ENCODE measurements around the gene ZNF512.
"Not testable (repeated sequence)": the region's sequence is repeated elsewhere in the genome, so short reads cannot be mapped to it uniquely, and the experiment has no call there.

ZNF512 gene

DNA sequence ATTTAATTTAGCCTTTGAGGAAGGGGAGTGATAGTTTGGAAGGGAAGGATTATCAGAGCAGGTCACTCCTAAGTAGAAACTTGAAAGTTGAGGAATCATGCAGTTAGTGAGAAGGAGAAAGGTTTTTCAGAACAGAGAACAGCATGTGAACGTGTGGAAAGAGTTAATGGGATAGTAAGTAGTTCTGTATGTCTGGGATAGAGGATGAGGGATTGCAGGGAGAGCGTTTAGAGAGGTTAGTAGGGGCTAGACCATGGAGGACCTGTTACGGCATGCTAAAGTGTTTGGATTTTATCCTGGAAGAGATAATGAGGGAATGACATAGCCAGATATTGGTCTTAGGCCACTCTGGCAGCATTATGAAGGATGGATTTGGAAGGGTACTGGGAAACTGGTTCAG lies 1.8 kb downstream of the ZNF512 start:
- H3K36me3 ChIP-seq (ENCODE audit: control insufficient read depth, insufficient read depth, low read length, severe bottlenecking): no peaks in the 10 kb centered on the region
- peaks cover 18% of the 10 kb centered on the region for H3K4me1 ChIP-seq (ENCODE audit: control insufficient read depth, insufficient read depth, low read length)
- no peak for DNase-seq (ENCODE audit: low read depth)
- H3K4me3 ChIP-seq (ENCODE audit: low read length): peak overlapping the region; percentile 88
- no peak overlapping the region for H3K9ac ChIP-seq (ENCODE audit: low read length)
- no peaks in the 10 kb centered on the region for H3K27me3 ChIP-seq (replicated peaks; ENCODE audit: control insufficient read depth, insufficient read depth, low read length)
- H3K9me3 ChIP-seq (ENCODE audit: control insufficient read depth, low read length): peaks cover 18% of the 10 kb centered on the region

- Histone ChIP-seq H3K4me3 (ENCODE audit: low read length) (no peak overlapping the region), H3K4me1 (ENCODE audit: control insufficient read depth, insufficient read depth, low read length) (peaks cover 18% of the 10 kb centered on the region), H3K9me3 (ENCODE audit: control insufficient read depth, low read length) (peaks cover 21% of the 10 kb centered on the region), H3K9ac (ENCODE audit: low read length) (no peak overlapping the region), H3K27me3 (replicated peaks; ENCODE audit: control insufficient read depth, insufficient read depth, low read length) (no peaks in the 10 kb centered on the region), H3K36me3 (ENCODE audit: control insufficient read depth, insufficient read depth, low read length, severe bottlenecking) (no peaks in the 10 kb centered on the region)
- DNase-seq (ENCODE audit: low read depth): no peak
Measured at GRCh38 chr2:27587025-27587424, 4.2 kb downstream of the ZNF512 start.

- no peaks in the 10 kb centered on the region for H3K36me3 ChIP-seq (ENCODE audit: control insufficient read depth, insufficient read depth, low read length, severe bottlenecking)
- DNase-seq (ENCODE audit: low read depth): no peak
- H3K9me3 ChIP-seq (ENCODE audit: control insufficient read depth, low read length): peaks cover 21% of the 10 kb centered on the region
- no peak overlapping the region for H3K9ac ChIP-seq (ENCODE audit: low read length)
- no peak overlapping the region for H3K4me3 ChIP-seq (ENCODE audit: low read length)
- peaks cover 14% of the 10 kb centered on the region for H3K4me1 ChIP-seq (ENCODE audit: control insufficient read depth, insufficient read depth, low read length)
- H3K27me3 ChIP-seq (replicated peaks; ENCODE audit: control insufficient read depth, insufficient read depth, low read length): no peaks in the 10 kb centered on the region
Measured at GRCh38 chr2:27588308-27588707, 5.5 kb downstream of the ZNF512 start.

DNA sequence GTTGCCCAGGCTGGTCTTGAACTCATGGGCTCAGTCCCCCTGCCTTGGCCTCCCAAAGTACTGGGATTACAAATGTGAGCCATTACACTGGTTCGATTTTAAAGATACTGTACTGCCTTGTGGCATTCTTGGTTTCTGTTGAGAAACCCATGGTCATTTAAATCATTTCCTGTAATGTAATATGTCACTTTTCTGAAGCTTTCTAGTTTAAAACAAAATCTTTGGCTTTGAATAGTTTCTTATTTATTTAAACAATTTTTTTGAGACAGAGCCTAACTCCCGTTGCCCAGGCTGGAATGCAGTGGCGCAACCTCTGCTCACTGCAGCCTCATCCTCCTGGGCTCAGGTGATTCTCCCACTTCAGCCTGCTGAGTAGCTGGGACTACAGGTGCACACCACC lies 8.9 kb downstream of the ZNF512 start:
- DNase-seq (ENCODE audit: low read depth): peak; percentile 49
- peaks cover 21% of the 10 kb centered on the region for H3K9me3 ChIP-seq (ENCODE audit: control insufficient read depth, low read length)

GRCh38 chr2:27593240-27593639 lies 10.4 kb downstream of the ZNF512 start:
- no peak overlapping the region for H3K9ac ChIP-seq (ENCODE audit: low read length)
- peaks cover 21% of the 10 kb centered on the region for H3K9me3 ChIP-seq (ENCODE audit: control insufficient read depth, low read length)
- H3K27me3 ChIP-seq (replicated peaks; ENCODE audit: control insufficient read depth, insufficient read depth, low read length): no peaks in the 10 kb centered on the region
- H3K36me3 ChIP-seq (ENCODE audit: control insufficient read depth, insufficient read depth, low read length, severe bottlenecking): no peaks in the 10 kb centered on the region
- peaks cover 4% of the 10 kb centered on the region for H3K4me1 ChIP-seq (ENCODE audit: control insufficient read depth, insufficient read depth, low read length)
- no peak for DNase-seq (ENCODE audit: low read depth)
- H3K4me3 ChIP-seq (ENCODE audit: low read length): no peak overlapping the region

More for the DNA sequence above, 8.9 kb downstream of the ZNF512 start:
- peaks cover 2% of the 10 kb centered on the region for H3K4me1 ChIP-seq (ENCODE audit: control insufficient read depth, insufficient read depth, low read length)
- no peak overlapping the region for H3K4me3 ChIP-seq (ENCODE audit: low read length)
- H3K27me3 ChIP-seq (replicated peaks; ENCODE audit: control insufficient read depth, insufficient read depth, low read length): no peaks in the 10 kb centered on the region
- H3K36me3 ChIP-seq (ENCODE audit: control insufficient read depth, insufficient read depth, low read length, severe bottlenecking): no peaks in the 10 kb centered on the region
- no peak overlapping the region for H3K9ac ChIP-seq (ENCODE audit: low read length)

DNA sequence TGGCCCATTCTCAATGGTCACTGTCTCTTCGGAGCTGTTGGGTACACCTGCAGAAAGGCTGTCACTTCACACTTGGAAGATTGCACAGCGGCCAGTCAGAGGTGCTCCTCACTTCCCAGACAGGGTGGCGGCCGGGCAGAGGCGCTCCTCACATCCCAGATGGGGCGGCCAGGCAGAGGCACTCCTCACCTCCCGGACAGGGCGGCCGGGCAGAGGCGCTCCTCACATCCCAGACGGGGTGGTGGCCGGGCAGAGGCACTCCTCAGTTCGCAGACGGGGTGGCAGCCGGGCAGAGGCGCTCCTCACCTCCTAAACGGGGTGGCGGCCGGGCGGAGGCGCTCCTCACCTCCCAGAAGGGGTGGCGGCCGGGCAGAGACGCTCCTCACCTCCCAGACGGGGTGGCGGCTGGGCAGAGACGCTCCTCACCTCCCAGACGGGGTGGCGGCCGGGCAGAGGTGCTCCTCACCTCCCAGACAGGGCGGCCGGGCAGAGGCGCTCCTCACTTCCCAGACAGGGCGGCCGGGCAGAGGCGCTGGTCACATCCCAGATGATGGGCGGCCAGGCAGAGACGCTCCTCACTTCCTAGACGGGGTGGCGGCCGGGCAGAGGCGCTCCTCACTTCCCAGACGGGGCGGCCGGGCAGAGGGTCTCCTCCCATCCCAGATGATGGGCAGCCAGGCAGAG lies 11.3 kb downstream of the ZNF512 start:
- not testable (repeated sequence) for H3K27me3 ChIP-seq (replicated peaks; ENCODE audit: control insufficient read depth, insufficient read depth, low read length); H3K4me3 ChIP-seq (ENCODE audit: low read length); H3K9ac ChIP-seq (ENCODE audit: low read length); DNase-seq (ENCODE audit: low read depth); H3K4me1 ChIP-seq (ENCODE audit: control insufficient read depth, insufficient read depth, low read length); H3K36me3 ChIP-seq (ENCODE audit: control insufficient read depth, insufficient read depth, low read length, severe bottlenecking)
- peaks cover 17% of the 10 kb centered on the region for H3K9me3 ChIP-seq (ENCODE audit: control insufficient read depth, low read length)

- H3K36me3 ChIP-seq (ENCODE audit: control insufficient read depth, insufficient read depth, low read length, severe bottlenecking): peaks cover 15% of the 10 kb centered on the region
- H3K9me3 ChIP-seq (ENCODE audit: control insufficient read depth, low read length); H3K4me1 ChIP-seq (ENCODE audit: control insufficient read depth, insufficient read depth, low read length); H3K27me3 ChIP-seq (replicated peaks; ENCODE audit: control insufficient read depth, insufficient read depth, low read length); H3K4me3 ChIP-seq (ENCODE audit: low read length); H3K9ac ChIP-seq (ENCODE audit: low read length); DNase-seq (ENCODE audit: low read depth): not testable (repeated sequence)
Measured at GRCh38 chr2:27595412-27595811, 12.6 kb downstream of the ZNF512 start.

DNA sequence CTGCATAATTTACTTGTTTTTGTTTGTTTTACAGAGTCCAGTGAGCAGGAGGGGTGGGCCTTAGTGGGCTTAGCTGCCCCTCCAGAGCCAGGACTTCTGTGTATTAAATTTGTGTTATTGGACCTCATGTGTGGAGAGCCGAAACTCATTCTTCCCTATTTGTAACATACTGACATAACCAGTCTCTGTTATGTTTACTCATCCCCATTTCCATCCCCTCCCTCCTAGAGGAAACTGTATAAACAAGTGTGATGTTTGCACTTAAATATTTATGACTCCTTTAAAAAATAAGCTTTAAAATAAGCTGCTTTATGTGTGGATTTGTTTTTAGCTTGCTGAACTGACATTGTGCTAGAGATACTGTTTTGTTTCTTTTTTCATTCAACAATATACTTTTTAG lies 13.8 kb downstream of the ZNF512 start:
- H3K9ac ChIP-seq (ENCODE audit: low read length): no peak overlapping the region
- no peak overlapping the region for H3K4me3 ChIP-seq (ENCODE audit: low read length)
- H3K27me3 ChIP-seq (replicated peaks; ENCODE audit: control insufficient read depth, insufficient read depth, low read length): no peaks in the 10 kb centered on the region
- peaks cover 4% of the 10 kb centered on the region for H3K4me1 ChIP-seq (ENCODE audit: control insufficient read depth, insufficient read depth, low read length)
- DNase-seq (ENCODE audit: low read depth): no peak
- H3K36me3 ChIP-seq (ENCODE audit: control insufficient read depth, insufficient read depth, low read length, severe bottlenecking): peaks cover 22% of the 10 kb centered on the region
- H3K9me3 ChIP-seq (ENCODE audit: control insufficient read depth, low read length): no peaks in the 10 kb centered on the region

DNA sequence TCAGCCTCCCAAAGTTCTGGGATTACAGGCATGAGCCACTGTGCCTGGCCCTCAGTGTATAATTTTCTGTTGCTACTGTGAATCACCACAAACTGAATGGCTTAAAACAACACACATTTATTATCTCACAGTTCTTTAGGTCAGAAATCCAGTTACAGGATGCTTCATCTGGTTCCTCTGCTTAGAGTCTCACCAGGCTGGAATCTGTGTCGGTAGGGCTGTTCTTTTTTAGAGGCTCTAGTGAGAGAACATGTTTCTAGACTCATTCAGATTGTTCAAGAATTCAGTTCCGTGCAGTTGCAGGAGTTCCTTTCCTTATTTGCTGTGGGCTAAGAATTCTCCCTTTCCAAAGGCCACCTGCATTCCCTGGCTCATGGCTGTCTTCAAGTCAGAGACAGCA lies 23.8 kb downstream of the ZNF512 start:
- no peaks in the 10 kb centered on the region for H3K27me3 ChIP-seq (replicated peaks; ENCODE audit: control insufficient read depth, insufficient read depth, low read length)
- no peaks in the 10 kb centered on the region for H3K4me1 ChIP-seq (ENCODE audit: control insufficient read depth, insufficient read depth, low read length)
- H3K9me3 ChIP-seq (ENCODE audit: control insufficient read depth, low read length): no peaks in the 10 kb centered on the region
- H3K36me3 ChIP-seq (ENCODE audit: control insufficient read depth, insufficient read depth, low read length, severe bottlenecking): peaks cover 48% of the 10 kb centered on the region
- H3K4me3 ChIP-seq (ENCODE audit: low read length): no peak overlapping the region
- peak; percentile 30 for DNase-seq (ENCODE audit: low read depth)
- no peak overlapping the region for H3K9ac ChIP-seq (ENCODE audit: low read length)

DNA sequence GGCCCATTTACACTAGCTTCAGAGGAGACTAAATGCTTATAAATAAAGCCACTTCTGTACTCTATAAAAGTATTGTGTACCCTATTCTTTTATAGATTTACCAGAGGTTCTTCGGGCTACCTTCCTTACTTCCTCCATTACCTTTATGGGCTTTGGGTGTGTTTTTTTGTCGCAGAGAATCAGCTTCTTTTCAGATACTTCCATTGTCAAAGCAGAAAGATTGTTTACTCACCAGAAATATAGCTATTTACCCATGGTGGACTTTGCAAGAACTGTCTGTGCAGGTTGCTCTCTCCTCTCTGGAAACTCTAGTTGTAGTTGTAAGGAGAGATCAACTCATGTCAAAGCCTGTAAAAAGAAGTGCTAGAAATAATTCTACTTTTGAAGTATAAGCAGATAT lies 31.1 kb downstream of the ZNF512 start:
- Histone ChIP-seq H3K27me3 (replicated peaks; ENCODE audit: control insufficient read depth, insufficient read depth, low read length) (no peaks in the 10 kb centered on the region), H3K4me1 (ENCODE audit: control insufficient read depth, insufficient read depth, low read length) (no peaks in the 10 kb centered on the region), H3K9me3 (ENCODE audit: control insufficient read depth, low read length) (no peaks in the 10 kb centered on the region), H3K36me3 (ENCODE audit: control insufficient read depth, insufficient read depth, low read length, severe bottlenecking) (peaks cover 53% of the 10 kb centered on the region), H3K9ac (ENCODE audit: low read length) (no peak overlapping the region), H3K4me3 (ENCODE audit: low read length) (no peak overlapping the region)
- DNase-seq (ENCODE audit: low read depth): no peak

GRCh38 chr2:27615316-27615715 lies 32.5 kb downstream of the ZNF512 start:
- H3K4me1 ChIP-seq (ENCODE audit: control insufficient read depth, insufficient read depth, low read length): no peaks in the 10 kb centered on the region
- no peaks in the 10 kb centered on the region for H3K27me3 ChIP-seq (replicated peaks; ENCODE audit: control insufficient read depth, insufficient read depth, low read length)
- DNase-seq (ENCODE audit: low read depth): no peak
- no peak overlapping the region for H3K4me3 ChIP-seq (ENCODE audit: low read length)
- peaks cover 57% of the 10 kb centered on the region for H3K36me3 ChIP-seq (ENCODE audit: control insufficient read depth, insufficient read depth, low read length, severe bottlenecking)
- H3K9ac ChIP-seq (ENCODE audit: low read length): no peak overlapping the region
- H3K9me3 ChIP-seq (ENCODE audit: control insufficient read depth, low read length): no peaks in the 10 kb centered on the region

DNA sequence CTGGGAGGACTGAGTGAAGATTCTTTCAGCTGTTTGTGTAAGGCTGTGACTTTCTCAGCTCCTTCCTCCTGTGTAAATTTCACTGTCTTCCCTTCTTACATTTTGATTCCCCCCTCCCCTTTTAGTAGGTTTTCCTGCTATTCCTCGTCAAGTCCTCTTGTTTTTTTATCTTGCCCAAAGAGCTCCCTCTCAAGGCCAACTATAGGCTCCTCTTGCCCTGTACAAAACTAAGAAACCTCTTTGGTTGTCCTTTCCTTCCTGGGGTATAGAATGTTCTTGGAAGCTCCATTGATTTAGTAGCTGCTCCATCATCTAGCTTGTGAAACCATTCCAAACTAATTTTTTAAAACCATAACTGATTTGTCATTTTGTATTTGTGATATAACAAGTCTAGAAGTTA lies 38.7 kb downstream of the ZNF512 start:
- H3K9me3 ChIP-seq (ENCODE audit: control insufficient read depth, low read length): no peaks in the 10 kb centered on the region
- H3K9ac ChIP-seq (ENCODE audit: low read length): no peak overlapping the region
- H3K27me3 ChIP-seq (replicated peaks; ENCODE audit: control insufficient read depth, insufficient read depth, low read length): no peaks in the 10 kb centered on the region
- no peak overlapping the region for H3K4me3 ChIP-seq (ENCODE audit: low read length)
- DNase-seq (ENCODE audit: low read depth): no peak
- H3K36me3 ChIP-seq (ENCODE audit: control insufficient read depth, insufficient read depth, low read length, severe bottlenecking): peaks cover 80% of the 10 kb centered on the region
- peaks cover 6% of the 10 kb centered on the region for H3K4me1 ChIP-seq (ENCODE audit: control insufficient read depth, insufficient read depth, low read length)
